Gastroesophageal sphincter (tissue), 4 donors: ENCODE measurements around the gene NSD2. TPM values are rescaled to one million over a fixed set of nuclear protein-coding genes. Genes with fewer than 3 reads are reported as not detected.

Source experiments
- ATAC-seq: fragments of 150-250 bp; one replicate; pipeline ENCODE4 v1.9.1; 2016; ENCODE audit warnings: mild to moderate bottlenecking, moderate library complexity
- H3K27ac ChIP-seq, 4 donors: fragments of 200-600 bp; sonication (generic) in 3 of 4; 1 replicate in 3 of 4; 2 replicates in 1 of 4; pipeline ENCODE4 v1.5.1; 2016 to 2019
- H3K27me3 ChIP-seq: fragments of 200-600 bp; sonication (generic); one replicate; pipeline ENCODE4 v1.5.1; 2019
- H3K36me3 ChIP-seq, 2 donors: fragments of 200-600 bp; sonication (generic); one replicate each; pipeline ENCODE4 v1.5.1; 2019; ENCODE audit warnings: control low read depth in 1 of 2
- H3K4me1 ChIP-seq, 3 donors: fragments of 200-600 bp; sonication (generic); 1 replicate in 2 of 3; 2 replicates in 1 of 3; pipeline ENCODE4 v1.5.1; 2016 to 2019; ENCODE audit warnings: control low read depth in 2 of 3
- H3K4me3 ChIP-seq, 2 donors: fragments of 200-600 bp; sonication (generic); one replicate each; pipeline ENCODE4 v1.5.1; 2019; ENCODE audit warnings: mild to moderate bottlenecking in 1 of 2, moderate library complexity in 1 of 2
- H3K9me3 ChIP-seq, 3 donors: fragments of 200-600 bp; sonication (generic); one replicate each; pipeline ENCODE4 v1.5.1; 2017 to 2019; ENCODE audit warnings: control low read depth in 2 of 3
- EP300 ChIP-seq: sonication (generic); formaldehyde crosslinking; IDR thresholded peaks from one replicate; pipeline ENCODE4 v1.6.1; 2017; ENCODE audit warnings: antibody characterized with exemption, mild to moderate bottlenecking
- POLR2A ChIP-seq, 2 donors: fragments of 450-650 bp; IDR thresholded peaks; one replicate each; pipeline ENCODE4 v1.6.1; 2017; ENCODE audit warnings: antibody characterized with exemption in 2 of 2, mild to moderate bottlenecking in 2 of 2, moderate library complexity in 1 of 2
- POLR2AphosphoS5 ChIP-seq: sonication (generic); formaldehyde crosslinking; IDR thresholded peaks from one replicate; pipeline ENCODE4 v1.6.1; 2017; ENCODE audit warnings: antibody characterized with exemption
- WGBS, 2 donors: methylation state at CpG; one replicate each; pipeline ENCODE4 v1.1.5; 2018; ENCODE audit warnings: low coverage in 1 of 2; 5-methylcytosine and 5-hydroxymethylcytosine counted together
- total RNA-seq, 4 donors: library from RNA; depleted of rRNA; stranded (reverse); fragments of >200 nt; gene quantifications; one replicate each; pipeline ENCODE4 v1.1.0, GENCODE V29; 2016
- TF ChIP-seq, protein P1 (sequence below), 4 experiments: fragments of 200-600 bp in 2 of 4; fragments of 450-650 bp in 2 of 4; sonication (generic) in 1 of 4; IDR thresholded peaks; one replicate each; pipeline ENCODE4 v1.5.1; 2017 to 2019; ENCODE audit warnings: antibody characterized with exemption in 4 of 4, mild to moderate bottlenecking in 2 of 4, moderate library complexity in 2 of 4

Gene NSD2
- total RNA-seq, 4 donors from 2014 or later = 37.8 to 47.3 (median 39.4) TPM

GRCh38 chr4:1961563-1961962 is 90.4 kb downstream of the NSD2 start:
- no peaks in the 10 kb centered on the region for H3K27me3 ChIP-seq

DNA sequence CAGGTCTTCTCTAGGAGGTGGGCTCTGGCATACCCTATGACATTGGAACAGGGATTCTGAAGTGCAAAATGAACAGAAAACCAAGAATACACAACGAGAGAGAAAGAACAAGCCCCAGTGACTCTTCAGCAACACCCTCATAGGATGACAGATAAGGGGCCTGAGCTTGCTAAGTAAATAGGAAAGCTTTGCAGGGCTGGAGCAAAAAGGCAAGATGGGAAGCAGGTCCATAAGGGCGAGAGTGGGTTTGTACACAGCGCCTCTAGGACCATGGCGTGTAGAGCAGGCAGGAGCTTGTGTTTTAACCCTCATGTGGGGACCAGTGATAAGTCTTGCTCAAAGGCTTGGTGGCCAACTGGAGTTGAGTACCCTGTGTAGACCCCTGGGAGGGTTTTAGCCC is 91.8 kb downstream of the NSD2 start:
- TF ChIP-seq POLR2AphosphoS5 = no peak
- no peak for TF ChIP-seq EP300
- TF ChIP-seq POLR2A (IDR thresholded peaks at IDR 0.05) = no peak
- ATAC-seq = no peak
- no peaks in the 10 kb centered on the region for H3K27me3 ChIP-seq
- H3K9me3 ChIP-seq = no peaks in the 10 kb centered on the region
- H3K27ac ChIP-seq = no peak overlapping the region
- H3K4me1 ChIP-seq = no peaks in the 10 kb centered on the region
- H3K36me3 ChIP-seq = peaks cover 0 to 70% of the 10 kb centered on the region in 2 donors
- WGBS, 2 donors = 80 to 84% methylated on average over 1 to 4 of the region's 4 CpGs
- H3K4me3 ChIP-seq = no peak overlapping the region

More at GRCh38 chr4:1961563-1961962, 90.4 kb downstream of the NSD2 start:
- H3K4me1 ChIP-seq = no peaks in the 10 kb centered on the region
- peaks cover 0 to 78% of the 10 kb centered on the region in 2 donors for H3K36me3 ChIP-seq
- WGBS, 2 donors = 78% methylated on average over 4 of the region's 4 CpGs; no CpG with 5 or more reads in 1 of the 2 donors
- no peaks in the 10 kb centered on the region for H3K9me3 ChIP-seq
- TF ChIP-seq POLR2A (IDR thresholded peaks at IDR 0.05) = no peak
- TF ChIP-seq, protein P1, sequence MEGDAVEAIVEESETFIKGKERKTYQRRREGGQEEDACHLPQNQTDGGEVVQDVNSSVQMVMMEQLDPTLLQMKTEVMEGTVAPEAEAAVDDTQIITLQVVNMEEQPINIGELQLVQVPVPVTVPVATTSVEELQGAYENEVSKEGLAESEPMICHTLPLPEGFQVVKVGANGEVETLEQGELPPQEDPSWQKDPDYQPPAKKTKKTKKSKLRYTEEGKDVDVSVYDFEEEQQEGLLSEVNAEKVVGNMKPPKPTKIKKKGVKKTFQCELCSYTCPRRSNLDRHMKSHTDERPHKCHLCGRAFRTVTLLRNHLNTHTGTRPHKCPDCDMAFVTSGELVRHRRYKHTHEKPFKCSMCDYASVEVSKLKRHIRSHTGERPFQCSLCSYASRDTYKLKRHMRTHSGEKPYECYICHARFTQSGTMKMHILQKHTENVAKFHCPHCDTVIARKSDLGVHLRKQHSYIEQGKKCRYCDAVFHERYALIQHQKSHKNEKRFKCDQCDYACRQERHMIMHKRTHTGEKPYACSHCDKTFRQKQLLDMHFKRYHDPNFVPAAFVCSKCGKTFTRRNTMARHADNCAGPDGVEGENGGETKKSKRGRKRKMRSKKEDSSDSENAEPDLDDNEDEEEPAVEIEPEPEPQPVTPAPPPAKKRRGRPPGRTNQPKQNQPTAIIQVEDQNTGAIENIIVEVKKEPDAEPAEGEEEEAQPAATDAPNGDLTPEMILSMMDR (IDR thresholded peaks at IDR 0.05) = no peak
- TF ChIP-seq EP300 = no peak
- TF ChIP-seq POLR2AphosphoS5 = no peak
- no peak for ATAC-seq
- no peak overlapping the region for H3K4me3 ChIP-seq
- no peak overlapping the region for H3K27ac ChIP-seq

GRCh38 chr4:1964443-1964842 is 93.2 kb downstream of the NSD2 start:
- H3K27ac ChIP-seq = no peak overlapping the region
- WGBS, 2 donors = 61 to 81% methylated on average over 4 to 6 of the region's 6 CpGs
- no peak overlapping the region for H3K4me3 ChIP-seq
- no peaks in the 10 kb centered on the region for H3K9me3 ChIP-seq
- TF ChIP-seq POLR2A (IDR thresholded peaks at IDR 0.05) (no peak), POLR2AphosphoS5 (no peak), EP300 (no peak)
- TF ChIP-seq, protein P1 (IDR thresholded peaks at IDR 0.05) = no peak
- H3K36me3 ChIP-seq = peaks cover 0 to 69% of the 10 kb centered on the region in 2 donors
- H3K4me1 ChIP-seq = no peaks in the 10 kb centered on the region
- ATAC-seq = no peak
- no peaks in the 10 kb centered on the region for H3K27me3 ChIP-seq

GRCh38 chr4:1964971-1965370 is 93.8 kb downstream of the NSD2 start:
- ATAC-seq = no peak
- Histone ChIP-seq H3K9me3 (no peaks in the 10 kb centered on the region), H3K36me3 (peaks cover 0 to 69% of the 10 kb centered on the region in 2 donors), H3K4me1 (no peaks in the 10 kb centered on the region), H3K27me3 (no peaks in the 10 kb centered on the region), H3K27ac (no peak overlapping the region), H3K4me3 (no peak overlapping the region)
- WGBS, 2 donors = 95 to 100% methylated on average over 1 of the region's 1 CpG
- TF ChIP-seq, protein P1 (IDR thresholded peaks at IDR 0.05) = no peak
- no peak for TF ChIP-seq POLR2AphosphoS5
- no peak for TF ChIP-seq EP300
- no peak for TF ChIP-seq POLR2A (IDR thresholded peaks at IDR 0.05)

DNA sequence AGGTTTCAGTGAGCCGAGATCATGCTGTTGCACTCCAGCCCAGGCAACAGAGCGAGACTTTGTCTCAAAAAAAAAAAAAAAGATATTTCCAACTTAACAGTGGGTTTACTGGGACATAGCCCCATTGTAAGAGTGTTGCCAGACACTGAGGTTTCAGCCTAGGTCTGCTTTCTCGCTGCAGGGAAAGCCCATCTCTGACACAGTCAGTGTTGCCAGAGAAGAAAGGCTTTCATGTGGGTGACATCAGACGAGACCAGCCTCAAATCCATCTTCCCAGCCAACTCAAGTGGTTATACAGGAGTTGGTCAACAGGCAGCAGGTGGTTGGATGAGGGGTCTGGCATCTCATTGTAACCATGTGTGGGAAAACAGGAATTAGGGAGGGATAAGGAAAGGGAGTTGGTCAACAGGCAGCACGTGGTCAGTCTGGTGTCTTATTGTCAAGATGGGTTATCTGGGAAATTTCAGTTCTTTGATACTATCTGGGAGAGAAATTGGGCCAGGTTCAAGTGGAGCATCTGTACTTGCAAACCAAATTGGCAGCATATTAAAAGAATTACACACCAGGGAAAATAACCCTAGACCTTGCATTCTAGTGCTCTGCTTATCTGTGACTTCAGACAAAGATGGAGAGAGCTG is 96.4 kb downstream of the NSD2 start:
- H3K9me3 ChIP-seq = no peaks in the 10 kb centered on the region
- peaks cover 0 to 68% of the 10 kb centered on the region in 2 donors for H3K36me3 ChIP-seq
- H3K27ac ChIP-seq = no peak overlapping the region
- no peaks in the 10 kb centered on the region for H3K27me3 ChIP-seq
- no peak for TF ChIP-seq EP300
- TF ChIP-seq POLR2AphosphoS5 = no peak
- TF ChIP-seq, protein P1 (IDR thresholded peaks at IDR 0.05) = no peak
- no peak for TF ChIP-seq POLR2A (IDR thresholded peaks at IDR 0.05)
- H3K4me1 ChIP-seq = no peaks in the 10 kb centered on the region
- no peak for ATAC-seq
- H3K4me3 ChIP-seq = no peak overlapping the region
- 75 to 90% methylated on average over 2 to 4 of the region's 5 CpGs for WGBS, 2 donors
